HUES64 (cell line): ENCODE measurements around the gene PRR22.

Source experiments
- H3K27ac ChIP-seq: 2 replicates; pipeline ENCODE4 v1.7.0; 2013; ENCODE audit warnings: low read depth, low read length, inconsistent platforms
- H3K27me3 ChIP-seq: 2 replicates; pipeline ENCODE4 v1.6.1; 2013; ENCODE audit warnings: mild to moderate bottlenecking, low read length; ENCODE audit not compliant: insufficient read depth
- H3K36me3 ChIP-seq: 2 replicates; pipeline ENCODE4 v1.6.1; 2013; ENCODE audit warnings: mild to moderate bottlenecking, low read length; ENCODE audit not compliant: insufficient read depth
- H3K4me1 ChIP-seq: 2 replicates; pipeline ENCODE4 v1.6.1; 2013; ENCODE audit warnings: mild to moderate bottlenecking, low read length, moderate library complexity; ENCODE audit not compliant: insufficient read depth
- H3K4me3 ChIP-seq: 2 replicates; pipeline ENCODE4 v1.5.1; 2013; ENCODE audit warnings: mild to moderate bottlenecking, low read length, moderate library complexity
- H3K9ac ChIP-seq: 2 replicates; pipeline ENCODE4 v1.6.1; 2013; ENCODE audit warnings: mild to moderate bottlenecking, low read depth, low read length
- H3K9me3 ChIP-seq: 2 replicates; pipeline ENCODE4 v1.6.1; 2013; ENCODE audit warnings: low read depth, low read length; ENCODE audit not compliant: insufficient read depth
- whole genome bisulfite sequencing: fragments of 150-250, 120-280 bp; methylation state at CpG from one replicate; pipeline ENCODE4 v1.1.7; 2013; ENCODE audit warnings: missing lambda C conversion rate; 5-methylcytosine and 5-hydroxymethylcytosine counted together

Gene PRR22

GRCh38 chr19:5800361-5801270, 16.1 kb upstream of the PRR22 start:
- Histone ChIP-seq H3K27ac (no peak overlapping the region), H3K9me3 (no peaks in the 10 kb centered on the region), H3K36me3 (no peaks in the 10 kb centered on the region), H3K9ac (no peak overlapping the region), H3K4me3 (no peak overlapping the region), H3K27me3 (peaks cover 16% of the 10 kb centered on the region), H3K4me1 (no peaks in the 10 kb centered on the region)
- WGBS, result 86% methylated on average over 17 of the region's 17 CpGs

- no peak overlapping the region for H3K27ac ChIP-seq
- no peaks in the 10 kb centered on the region for H3K4me1 ChIP-seq
- H3K9me3 ChIP-seq, result no peaks in the 10 kb centered on the region
- no peak overlapping the region for H3K9ac ChIP-seq
- 91% methylated on average over 37 of the region's 37 CpGs for WGBS
- no peaks in the 10 kb centered on the region for H3K36me3 ChIP-seq
- peaks cover 10% of the 10 kb centered on the region for H3K27me3 ChIP-seq
- H3K4me3 ChIP-seq, result no peak overlapping the region
These were observed 15.0 kb upstream of the PRR22 start for GRCh38 chr19:5799247-5800241.

GRCh38 chr19:5798244-5798643, 13.7 kb upstream of the PRR22 start:
- no peak overlapping the region for H3K27ac ChIP-seq
- no peak overlapping the region for H3K9ac ChIP-seq
- no peaks in the 10 kb centered on the region for H3K4me1 ChIP-seq
- 90% methylated on average over 8 of the region's 8 CpGs for whole genome bisulfite sequencing
- H3K9me3 ChIP-seq, result no peaks in the 10 kb centered on the region
- H3K27me3 ChIP-seq, result peaks cover 2% of the 10 kb centered on the region
- H3K4me3 ChIP-seq, result no peak overlapping the region
- H3K36me3 ChIP-seq, result no peaks in the 10 kb centered on the region

- Histone ChIP-seq H3K9me3 (no peaks in the 10 kb centered on the region), H3K27me3 (no peaks in the 10 kb centered on the region; the same call in 1 of the 2 replicates), H3K27ac (no peak overlapping the region), H3K36me3 (no peaks in the 10 kb centered on the region), H3K4me3 (no peak overlapping the region), H3K9ac (no peak overlapping the region), H3K4me1 (no peaks in the 10 kb centered on the region)
- WGBS, result 87% methylated on average over 7 of the region's 7 CpGs
These were observed 10.9 kb upstream of the PRR22 start for GRCh38 chr19:5795382-5795919.

GRCh38 chr19:5793188-5793587, 8.6 kb upstream of the PRR22 start:
- H3K9me3 ChIP-seq, result no peaks in the 10 kb centered on the region
- H3K36me3 ChIP-seq, result peaks cover 19% of the 10 kb centered on the region
- no peaks in the 10 kb centered on the region for H3K4me1 ChIP-seq
- 89% methylated on average over 3 of the region's 3 CpGs for WGBS
- no peaks in the 10 kb centered on the region; the same call in 1 of the 2 replicates for H3K27me3 ChIP-seq
- no peak overlapping the region for H3K27ac ChIP-seq
- no peak overlapping the region for H3K4me3 ChIP-seq
- H3K9ac ChIP-seq, result no peak overlapping the region

GRCh38 chr19:5792224-5792623, 7.7 kb upstream of the PRR22 start:
- H3K9me3 ChIP-seq, result no peaks in the 10 kb centered on the region
- no peak overlapping the region for H3K9ac ChIP-seq
- no peak overlapping the region for H3K4me3 ChIP-seq
- H3K27ac ChIP-seq, result no peak overlapping the region
- 97% methylated on average over 18 of the region's 18 CpGs for WGBS
- H3K27me3 ChIP-seq, result no peaks in the 10 kb centered on the region
- H3K36me3 ChIP-seq, result peaks cover 29% of the 10 kb centered on the region
- no peaks in the 10 kb centered on the region for H3K4me1 ChIP-seq

GRCh38 chr19:5790559-5791520, 6.3 kb upstream of the PRR22 start, which contains the start of gene DUS3L:
TSS of gene DUS3L (minus strand) at chr19:5791163. CDS start at chr19:5791141, 22 bp downstream.
- Histone ChIP-seq H3K27me3 (no peaks in the 10 kb centered on the region), H3K36me3 (peaks cover 43% of the 10 kb centered on the region), H3K9ac (peak within 1 kb of the TSS; percentile 94), H3K4me3 (peak within 1 kb of the TSS; percentile 82), H3K4me1 (no peaks in the 10 kb centered on the region), H3K27ac (peak within 1 kb of the TSS; percentile 95), H3K9me3 (no peaks in the 10 kb centered on the region)
- 12% methylated on average over 72 of the region's 72 CpGs for WGBS

- Histone ChIP-seq H3K27ac (no peak overlapping the region), H3K9ac (no peak overlapping the region), H3K27me3 (no peaks in the 10 kb centered on the region), H3K4me3 (peak overlapping the region; percentile 82), H3K9me3 (no peaks in the 10 kb centered on the region), H3K4me1 (no peaks in the 10 kb centered on the region), H3K36me3 (peaks cover 51% of the 10 kb centered on the region)
- 84% methylated on average over 26 of the region's 26 CpGs for WGBS
These were observed 5.5 kb upstream of the PRR22 start for GRCh38 chr19:5789886-5790558.

GRCh38 chr19:5789351-5789761, 4.8 kb upstream of the PRR22 start:
- H3K27ac ChIP-seq, result no peak overlapping the region
- H3K27me3 ChIP-seq, result no peaks in the 10 kb centered on the region
- no peak overlapping the region for H3K9ac ChIP-seq
- H3K4me3 ChIP-seq, result no peak overlapping the region
- H3K36me3 ChIP-seq, result peaks cover 56% of the 10 kb centered on the region
- H3K4me1 ChIP-seq, result no peaks in the 10 kb centered on the region
- no peaks in the 10 kb centered on the region for H3K9me3 ChIP-seq
- WGBS, result 95% methylated on average over 39 of the region's 39 CpGs

- Histone ChIP-seq H3K27ac (no peak overlapping the region), H3K4me3 (no peak overlapping the region), H3K27me3 (no peaks in the 10 kb centered on the region), H3K4me1 (no peaks in the 10 kb centered on the region), H3K36me3 (peaks cover 60% of the 10 kb centered on the region), H3K9ac (no peak overlapping the region), H3K9me3 (no peaks in the 10 kb centered on the region)
- WGBS, result 95% methylated on average over 5 of the region's 5 CpGs
These were observed 3.9 kb upstream of the PRR22 start for GRCh38 chr19:5788422-5788821.
